ENCODE results near the gene PALB2.

PALB2 gene
- 24.5 to 26.7 reads per million in 2 donors for total RNA-seq

GRCh38 chr16:23640931-23641765 is at the start of gene PALB2, which contains the start of gene DCTN5:
Gene PALB2, minus strand, starts transcription at chr16:23641310. Its CDS starts 153 bp downstream, at chr16:23641157.
Gene DCTN5, plus strand, starts transcription at chr16:23641466. Its CDS starts 77 bp downstream, at chr16:23641543.
- peak; percentile 78 for DNase-seq

GRCh38 chr16:23689442-23690187 is 48.5 kb upstream of the PALB2 start:
- no peak for DNase-seq

GRCh38 chr16:23687034-23687808 is 46.1 kb upstream of the PALB2 start:
- no peak for DNase-seq

GRCh38 chr16:23683487-23683886 is 42.4 kb upstream of the PALB2 start:
- no peak for DNase-seq

GRCh38 chr16:23682181-23682580 is 41.1 kb upstream of the PALB2 start:
- DNase-seq: no peak

GRCh38 chr16:23679986-23680336 is 38.9 kb upstream of the PALB2 start:
- DNase-seq: no peak

- DNase-seq: no peak
Observed at GRCh38 chr16:23679274-23679985, 38.3 kb upstream of the PALB2 start.

GRCh38 chr16:23678430-23679273 is 37.5 kb upstream of the PALB2 start, which contains the start of gene PLK1:
Gene PLK1, plus strand, starts transcription at chr16:23678889. Its CDS starts 44 bp downstream, at chr16:23678933.
- DNase-seq: peak; percentile 38

- no peak for DNase-seq
Observed at GRCh38 chr16:23676924-23677480, 35.9 kb upstream of the PALB2 start.

GRCh38 chr16:23673971-23674614 is 33.0 kb upstream of the PALB2 start:
- no peak for DNase-seq

- DNase-seq: no peak
Observed at GRCh38 chr16:23670137-23670776, 29.1 kb upstream of the PALB2 start.

- DNase-seq: no peak
Observed at GRCh38 chr16:23668873-23669272, 27.8 kb upstream of the PALB2 start.

GRCh38 chr16:23668225-23668624 is 27.1 kb upstream of the PALB2 start:
- DNase-seq: no peak

GRCh38 chr16:23667355-23667659 is 26.2 kb upstream of the PALB2 start:
- DNase-seq: no peak

GRCh38 chr16:23666571-23667354 is 25.7 kb upstream of the PALB2 start:
- DNase-seq: no peak

- no peak for DNase-seq
Observed at GRCh38 chr16:23663918-23664317, 22.8 kb upstream of the PALB2 start.

GRCh38 chr16:23651943-23652468 is 10.9 kb upstream of the PALB2 start:
- no peak for DNase-seq

- no peak for DNase-seq
Observed at GRCh38 chr16:23650674-23651416, 9.7 kb upstream of the PALB2 start.
